HG03108 (cell line): ENCODE measurements around the gene FAM163B.

Experiments
- ATAC-seq: cut with Tn5 transposase; IDR thresholded peaks from one replicate; pipeline ENCODE4 v1.9.1; 2021; ENCODE audit warnings: moderate library complexity; ENCODE audit not compliant: unreplicated experiment

FAM163B gene

GRCh38 chr9:133529874-133530273, 79.3 kb downstream of the FAM163B start:
- no peak for ATAC-seq

- no peak for ATAC-seq
Measured at GRCh38 chr9:133529457-133529856, 79.7 kb downstream of the FAM163B start.

GRCh38 chr9:133528876-133529241, 80.3 kb downstream of the FAM163B start:
- ATAC-seq: no peak

GRCh38 chr9:133528001-133528875, 81.0 kb downstream of the FAM163B start:
- no peak for ATAC-seq

- ATAC-seq: no peak
Measured at GRCh38 chr9:133527444-133527920, 81.7 kb downstream of the FAM163B start.
